Mesenchymal stem cell (in vitro differentiated cells and primary cell): ENCODE results near the gene MED4.

ENCODE experiments used
- DNase-seq: peaks from one replicate; pipeline ENCODE4 v3.0.0-alpha.2; 2013
- H2AFZ ChIP-seq: one replicate; pipeline ENCODE4 v1.6.1; 2013; ENCODE audit warnings: low read depth, mild to moderate bottlenecking, control low read depth, inconsistent platforms, low read length, moderate library complexity
- H2AK5ac ChIP-seq: 2 replicates; pipeline ENCODE4 v1.6.1; 2013; ENCODE audit warnings: low read length, moderate library complexity, mild to moderate bottlenecking, inconsistent platforms; ENCODE audit not compliant: severe bottlenecking
- H2BK120ac ChIP-seq: one replicate; pipeline ENCODE4 v1.6.1; 2013; ENCODE audit warnings: low read depth, mild to moderate bottlenecking, inconsistent platforms, low read length, moderate library complexity
- H2BK12ac ChIP-seq, 2 experiments: one replicate each; pipeline ENCODE4 v1.6.1; 2013; ENCODE audit warnings: inconsistent platforms in 2 of 2, low read length in 2 of 2, mild to moderate bottlenecking in 2 of 2, moderate library complexity in 2 of 2, control low read depth in 1 of 2
- H2BK15ac ChIP-seq: one replicate; pipeline ENCODE4 v1.6.1; 2013; ENCODE audit warnings: mild to moderate bottlenecking, low read depth, inconsistent platforms; ENCODE audit not compliant: poor library complexity, severe bottlenecking
- H2BK5ac ChIP-seq: 2 replicates; pipeline ENCODE4 v1.6.1; 2013; ENCODE audit warnings: low read depth, mild to moderate bottlenecking, low read length, control low read depth, inconsistent platforms; ENCODE audit not compliant: poor library complexity, severe bottlenecking
- H3K14ac ChIP-seq, 2 experiments: one replicate each; pipeline ENCODE4 v1.6.1; 2013; ENCODE audit warnings: inconsistent platforms in 2 of 2, low read length in 2 of 2, control low read depth in 1 of 2, mild to moderate bottlenecking in 1 of 2, moderate library complexity in 1 of 2
- H3K18ac ChIP-seq, 2 experiments: one replicate each; pipeline ENCODE4 v1.6.1; 2013; ENCODE audit warnings: inconsistent platforms in 2 of 2, low read length in 2 of 2, control low read depth in 1 of 2, low read depth in 1 of 2, mild to moderate bottlenecking in 1 of 2
- H3K23ac ChIP-seq, 2 experiments: one replicate each; pipeline ENCODE4 v1.6.1; 2013; ENCODE audit warnings: inconsistent platforms in 2 of 2, low read length in 2 of 2, mild to moderate bottlenecking in 2 of 2, moderate library complexity in 2 of 2, control low read depth in 1 of 2
- H3K27ac ChIP-seq: 2 replicates; pipeline ENCODE4 v1.5.1; 2013; ENCODE audit warnings: mild to moderate bottlenecking, moderate library complexity, low read length, control low read depth, inconsistent platforms; ENCODE audit not compliant: poor library complexity, severe bottlenecking
- H3K27me3 ChIP-seq, 2 experiments: 2 replicates each; pipeline versions ENCODE4 v1.6.1 to v1.7.0; 2013; ENCODE audit warnings: low read length in 2 of 2, mild to moderate bottlenecking in 2 of 2, moderate library complexity in 2 of 2, control low read depth in 1 of 2, inconsistent platforms in 1 of 2; ENCODE audit not compliant: control insufficient read depth in 1 of 2, insufficient read depth in 1 of 2
- H3K36me3 ChIP-seq, 2 experiments: 2 replicates each; pipeline versions ENCODE4 v1.6.1 to v1.7.0; 2013; ENCODE audit warnings: low read length in 2 of 2, control low read depth in 1 of 2, inconsistent platforms in 1 of 2, low read depth in 1 of 2, mild to moderate bottlenecking in 1 of 2; ENCODE audit not compliant: insufficient read depth in 2 of 2, control insufficient read depth in 1 of 2
- H3K4ac ChIP-seq, 2 experiments: one replicate each; pipeline ENCODE4 v1.6.1; 2013; ENCODE audit warnings: inconsistent platforms in 2 of 2, low read length in 2 of 2, mild to moderate bottlenecking in 2 of 2, moderate library complexity in 2 of 2, control low read depth in 1 of 2, low read depth in 1 of 2
- H3K4me1 ChIP-seq: 2 replicates; pipeline ENCODE4 v1.6.1; 2013; ENCODE audit warnings: low read depth, low read length, control low read depth; ENCODE audit not compliant: control insufficient read depth, insufficient read depth
- H3K4me2 ChIP-seq: 2 replicates; pipeline ENCODE4 v1.6.1; 2013; ENCODE audit warnings: low read length, mild to moderate bottlenecking, inconsistent platforms; ENCODE audit not compliant: poor library complexity, severe bottlenecking
- H3K4me3 ChIP-seq, 2 experiments: 2 replicates each; pipeline versions ENCODE4 v1.5.1 to v1.7.0; 2013; ENCODE audit warnings: low read length in 2 of 2, mild to moderate bottlenecking in 2 of 2, control low read depth in 1 of 2, low read depth in 1 of 2; ENCODE audit not compliant: insufficient read depth in 1 of 2
- H3K79me1 ChIP-seq: replicated peaks from 2 replicates; pipeline ENCODE4 v1.6.1; 2013; ENCODE audit warnings: mild to moderate bottlenecking, control low read depth, low read length, inconsistent platforms; ENCODE audit not compliant: poor library complexity, severe bottlenecking
- H3K9ac ChIP-seq: 2 replicates; pipeline ENCODE4 v1.7.0; 2013; ENCODE audit warnings: mild to moderate bottlenecking, low read length, moderate library complexity
- H3K9me3 ChIP-seq: 2 replicates; pipeline ENCODE4 v1.7.0; 2013; ENCODE audit warnings: mild to moderate bottlenecking, low read length; ENCODE audit not compliant: control insufficient read depth
- H4K8ac ChIP-seq: one replicate; pipeline ENCODE4 v1.6.1; 2013; ENCODE audit warnings: inconsistent platforms, mild to moderate bottlenecking, low read length, moderate library complexity
- H4K91ac ChIP-seq: one replicate; pipeline ENCODE4 v1.6.1; 2013; ENCODE audit warnings: mild to moderate bottlenecking, low read length, inconsistent platforms
- WGBS: methylation state at CpG from one replicate; pipeline ENCODE4 v1.1.7; 2013; ENCODE audit warnings: mixed read lengths; 5-methylcytosine and 5-hydroxymethylcytosine counted together

The MED4 gene

GRCh38 chr13:48078251-48078656 lies 16.6 kb downstream of the MED4 start:
- H3K27me3 ChIP-seq, result no peaks in the 10 kb centered on the region
- no peak overlapping the region for H2AK5ac ChIP-seq
- H3K79me1 ChIP-seq, result peaks cover 26% of the 10 kb centered on the region
- H3K9ac ChIP-seq, result no peak overlapping the region
- no peak overlapping the region for H3K18ac ChIP-seq
- H3K27ac ChIP-seq, result no peak overlapping the region
- no peak overlapping the region for H2BK5ac ChIP-seq
- DNase-seq, result no peak
- no peak overlapping the region for H3K4me3 ChIP-seq
- no peak overlapping the region for H3K4me2 ChIP-seq
- H3K9me3 ChIP-seq, result peaks cover 16% of the 10 kb centered on the region
- no peak overlapping the region for H2BK12ac ChIP-seq
- peaks cover 30 to 93% of the 10 kb centered on the region in 2 experiments for H3K36me3 ChIP-seq
- peak overlapping the region; percentile 6 for H4K8ac ChIP-seq
- no peaks in the 10 kb centered on the region for H3K4me1 ChIP-seq
- no peak overlapping the region for H2BK120ac ChIP-seq
- no peak overlapping the region for H2AFZ ChIP-seq
- H2BK15ac ChIP-seq, result no peak overlapping the region
- no peak overlapping the region for H3K23ac ChIP-seq
- H4K91ac ChIP-seq, result no peak overlapping the region
- no peak overlapping the region for H3K14ac ChIP-seq
- WGBS, result 50% methylated on average over 2 of the region's 2 CpGs
- no peak overlapping the region for H3K4ac ChIP-seq

DNA sequence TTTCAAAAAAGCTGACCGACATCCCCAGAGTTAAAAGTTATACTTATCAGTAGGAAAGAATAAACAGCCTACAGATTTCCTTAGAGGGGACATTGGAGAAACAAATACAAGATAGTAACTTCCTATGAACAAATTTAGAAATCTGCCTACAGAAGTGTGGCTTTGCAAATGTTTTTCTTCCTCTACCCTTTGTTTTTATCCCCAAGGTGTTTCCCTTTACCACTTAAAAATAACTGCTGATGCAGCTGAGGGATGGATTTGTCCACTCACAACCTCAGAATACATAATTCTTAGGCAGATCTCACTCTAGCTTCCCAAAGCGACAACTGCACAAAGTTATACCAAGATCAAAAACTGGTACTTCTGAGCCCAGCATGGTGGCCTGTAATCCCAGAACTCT lies 20.9 kb downstream of the MED4 start:
- Histone ChIP-seq H3K18ac (no peak overlapping the region), H2AK5ac (no peak overlapping the region), H3K4me1 (no peaks in the 10 kb centered on the region), H2AFZ (no peak overlapping the region), H3K79me1 (peaks cover 21% of the 10 kb centered on the region), H2BK120ac (no peak overlapping the region), H3K14ac (no peak overlapping the region), H3K9ac (no peak overlapping the region), H3K27ac (no peak overlapping the region), H3K9me3 (peaks cover 59% of the 10 kb centered on the region), H3K36me3 (peaks cover 38 to 98% of the 10 kb centered on the region in 2 experiments), H4K8ac (no peak overlapping the region), H3K27me3 (no peaks in the 10 kb centered on the region), H2BK12ac (no peak overlapping the region), H4K91ac (no peak overlapping the region), H2BK5ac (no peak overlapping the region), H3K23ac (no peak overlapping the region), H3K4ac (no peak overlapping the region), H3K4me3 (no peak overlapping the region), H3K4me2 (no peak overlapping the region), H2BK15ac (no peak overlapping the region)
- DNase-seq, result no peak
- WGBS, result 94% methylated on average over 1 of the region's 2 CpGs

DNA sequence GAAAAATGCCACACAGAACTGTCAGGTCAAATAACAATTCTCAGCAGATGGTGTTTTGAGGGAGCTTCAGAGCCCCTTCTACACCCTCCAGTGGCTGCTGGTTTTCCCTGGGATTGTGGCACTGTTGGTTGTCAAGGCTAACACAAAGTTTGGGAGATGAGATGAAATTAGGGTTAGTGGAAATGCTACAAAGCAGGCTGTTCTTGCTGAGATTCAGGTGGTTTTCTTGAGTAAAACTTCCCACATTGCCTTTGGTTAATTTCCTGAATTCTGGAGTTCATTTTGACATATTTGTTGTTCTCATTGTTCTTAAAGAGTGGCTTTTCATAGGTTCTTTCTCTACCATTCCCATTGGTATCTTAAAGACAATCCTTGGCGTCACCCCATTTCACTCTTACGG lies 22.1 kb downstream of the MED4 start:
- H3K79me1 ChIP-seq, result peaks cover 19% of the 10 kb centered on the region
- no peak overlapping the region for H2BK15ac ChIP-seq
- H3K4ac ChIP-seq, result no peak overlapping the region
- no peak for DNase-seq
- no peaks in the 10 kb centered on the region for H3K4me1 ChIP-seq
- H3K14ac ChIP-seq, result no peak overlapping the region
- 99% methylated on average over 2 of the region's 2 CpGs for WGBS
- no peak overlapping the region for H2AFZ ChIP-seq
- H2AK5ac ChIP-seq, result no peak overlapping the region
- H2BK12ac ChIP-seq, result no peak overlapping the region
- H3K36me3 ChIP-seq, result peaks cover 37 to 98% of the 10 kb centered on the region in 2 experiments
- H3K23ac ChIP-seq, result no peak overlapping the region
- H3K4me3 ChIP-seq, result peak overlapping the region in 1 of 2 experiments; percentile 13
- no peak overlapping the region for H3K9ac ChIP-seq
- H3K27me3 ChIP-seq, result no peaks in the 10 kb centered on the region
- no peak overlapping the region for H2BK120ac ChIP-seq
- H2BK5ac ChIP-seq, result no peak overlapping the region
- no peak overlapping the region for H4K91ac ChIP-seq
- no peak overlapping the region for H3K4me2 ChIP-seq
- no peak overlapping the region for H4K8ac ChIP-seq
- peaks cover 71% of the 10 kb centered on the region for H3K9me3 ChIP-seq
- no peak overlapping the region for H3K27ac ChIP-seq
- no peak overlapping the region for H3K18ac ChIP-seq

DNA sequence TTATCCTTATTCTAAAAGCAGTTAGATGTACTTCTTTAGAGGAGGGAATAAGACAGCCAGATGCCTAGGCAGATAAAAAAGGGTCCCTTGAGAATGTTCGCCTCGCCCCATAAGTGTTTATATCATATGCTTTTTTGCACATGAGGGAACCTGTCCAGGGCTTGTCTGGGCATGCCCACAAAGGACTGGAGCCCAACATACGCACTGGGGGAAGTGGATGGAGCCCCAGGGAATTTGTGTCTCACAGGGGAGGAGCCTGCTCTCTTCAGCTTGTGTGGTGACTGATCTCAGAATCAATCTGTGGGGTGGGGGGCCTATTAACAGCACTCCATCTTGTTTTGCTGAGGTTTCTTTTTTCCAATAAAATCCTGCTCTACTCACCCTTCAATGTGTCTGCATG lies 22.6 kb downstream of the MED4 start:
- no peak overlapping the region for H2AFZ ChIP-seq
- H3K36me3 ChIP-seq, result peaks cover 35 to 98% of the 10 kb centered on the region in 2 experiments
- no peak overlapping the region for H2AK5ac ChIP-seq
- H3K4me3 ChIP-seq, result peak overlapping the region in 1 of 2 experiments; percentile 13
- no peaks in the 10 kb centered on the region for H3K27me3 ChIP-seq
- H3K14ac ChIP-seq, result no peak overlapping the region
- no peak overlapping the region for H2BK15ac ChIP-seq
- peaks cover 17% of the 10 kb centered on the region for H3K79me1 ChIP-seq
- no peak overlapping the region for H3K18ac ChIP-seq
- H2BK12ac ChIP-seq, result no peak overlapping the region
- H3K4ac ChIP-seq, result no peak overlapping the region
- 98% methylated on average over 3 of the region's 3 CpGs for WGBS
- no peaks in the 10 kb centered on the region for H3K4me1 ChIP-seq
- H3K9me3 ChIP-seq, result peaks cover 76% of the 10 kb centered on the region
- H3K27ac ChIP-seq, result no peak overlapping the region
- no peak overlapping the region for H4K8ac ChIP-seq
- H3K9ac ChIP-seq, result no peak overlapping the region
- no peak overlapping the region for H3K4me2 ChIP-seq
- no peak overlapping the region for H4K91ac ChIP-seq
- no peak overlapping the region for H3K23ac ChIP-seq
- DNase-seq, result no peak
- H2BK120ac ChIP-seq, result no peak overlapping the region
- no peak overlapping the region for H2BK5ac ChIP-seq
